Panc1 (cell line): ENCODE data around the gene CNTROB. TPM values are rescaled to one million over a fixed set of nuclear protein-coding genes. Genes with fewer than 3 reads are reported as not detected.

Experiments used
- ATAC-seq: fragments of 200-7000 bp; cut with Tn5 transposase; 2 replicates; pipeline ENCODE4 v1.9.1; 2020; ENCODE audit warnings: mild to moderate bottlenecking, moderate library complexity
- BruUV-seq: library from RNA; stranded (reverse); fragments of 400-500 nt; replicated peaks from 2 replicates; lab custom pipeline; 2021; lab: Mats Ljungman, UMichigan
- CTCF ChIA-PET: fragments of 300-600 bp; sonication (Branson Sonifier 250); formaldehyde crosslinking; loops from one replicate; lab custom pipeline; 2022; ENCODE audit warnings: antibody characterized with exemption; lab: Charles Lee
- POLR2A ChIA-PET: fragments of 300-600 bp; sonication (Branson Sonifier 250); formaldehyde crosslinking; loops from one replicate; lab custom pipeline; 2022; ENCODE audit warnings: antibody characterized with exemption; lab: Charles Lee
- DNase-seq: peaks from one replicate; pipeline ENCODE4 v3.0.0-alpha.2; 2010; ENCODE audit warnings: low read depth, low spot score
- H3K27ac ChIP-seq: 2 replicates; pipeline ENCODE4 v1.5.1; 2011; ENCODE audit warnings: mild to moderate bottlenecking, low read length, inconsistent platforms
- H3K27me3 ChIP-seq: fragments of 200-500 bp; sonication (Bioruptor generic); 2 replicates; pipeline ENCODE4 v1.6.0; 2014; ENCODE audit warnings: low read length, inconsistent platforms; ENCODE audit not compliant: control insufficient read depth, insufficient read depth
- H3K36me3 ChIP-seq: fragments of 200-500 bp; sonication (Bioruptor generic); 2 replicates; pipeline ENCODE4 v1.5.1; 2014; ENCODE audit warnings: inconsistent platforms, mild to moderate bottlenecking, low read length, moderate library complexity; ENCODE audit not compliant: control insufficient read depth, insufficient read depth
- H3K4me1 ChIP-seq: 2 replicates; pipeline ENCODE4 v1.5.1; 2011; ENCODE audit warnings: inconsistent platforms, mild to moderate bottlenecking, low read length, moderate library complexity; ENCODE audit not compliant: control insufficient read depth, insufficient read depth
- H3K4me3 ChIP-seq, 2 experiments: 2 replicates each; pipeline ENCODE4 v1.5.1; 2011 to 2012; ENCODE audit warnings: low read depth in 2 of 2, low read length in 2 of 2, mild to moderate bottlenecking in 2 of 2, inconsistent platforms in 1 of 2, moderate library complexity in 1 of 2
- H3K9me3 ChIP-seq: fragments of 200-500 bp; sonication (Bioruptor generic); 2 replicates; pipeline ENCODE4 v1.5.1; 2014; ENCODE audit warnings: low read depth, mild to moderate bottlenecking, inconsistent platforms, low read length, moderate library complexity; ENCODE audit not compliant: control insufficient read depth, insufficient read depth
- POLR2AphosphoS5 ChIP-seq: IDR thresholded peaks from 2 replicates; pipeline ENCODE4 v1.6.1; 2012; ENCODE audit warnings: mild to moderate bottlenecking, low read depth, low read length, moderate library complexity
- SIN3A ChIP-seq: IDR thresholded peaks from 2 replicates; pipeline ENCODE4 v1.6.1; 2012; ENCODE audit warnings: low read depth, mild to moderate bottlenecking, low read length, moderate library complexity, borderline replicate concordance; ENCODE audit not compliant: insufficient read depth
- TCF7L2 ChIP-seq: IDR thresholded peaks from 2 replicates; pipeline ENCODE4 v1.6.1; 2011; ENCODE audit warnings: mild to moderate bottlenecking, low read depth, low read length, inconsistent platforms
- in situ Hi-C: cut with HindIII; loops from 2 replicates; pipeline ENCODE4 v1.10.0; 2016; ENCODE audit warnings: low sequenced_read_pairs, low pct_unique_long_range_greater_than_20kb
- intact Hi-C: fragments of 100-400 bp; cut with micrococcal nuclease; formaldehyde crosslinking; loops from one replicate; pipeline ENCODE4 v1.10.0; 2022; ENCODE audit not compliant: unreplicated experiment
- total RNA-seq: library from RNA; stranded (reverse); gene quantifications from one replicate; pipeline ENCODE4 v1.2.1, GENCODE V29; 2021; ENCODE audit not compliant: unreplicated experiment
- TF ChIP-seq, protein P1 (sequence below), 2 experiments: IDR thresholded peaks; 2 replicates each; pipeline ENCODE4 v1.6.1; 2011 to 2012; ENCODE audit warnings: low read depth in 2 of 2, control low read depth in 1 of 2, low read length in 1 of 2, mild to moderate bottlenecking in 1 of 2, moderate library complexity in 1 of 2; ENCODE audit not compliant: insufficient read depth in 1 of 2
- TF ChIP-seq, protein P2 (sequence below): fragments of 450-650 bp; IDR thresholded peaks from 2 replicates; pipeline ENCODE4 v1.5.1; 2017; ENCODE audit warnings: mild to moderate bottlenecking

CNTROB gene
- total RNA-seq, 1 experiment from 2014 or later: 60.5 TPM

DNA sequence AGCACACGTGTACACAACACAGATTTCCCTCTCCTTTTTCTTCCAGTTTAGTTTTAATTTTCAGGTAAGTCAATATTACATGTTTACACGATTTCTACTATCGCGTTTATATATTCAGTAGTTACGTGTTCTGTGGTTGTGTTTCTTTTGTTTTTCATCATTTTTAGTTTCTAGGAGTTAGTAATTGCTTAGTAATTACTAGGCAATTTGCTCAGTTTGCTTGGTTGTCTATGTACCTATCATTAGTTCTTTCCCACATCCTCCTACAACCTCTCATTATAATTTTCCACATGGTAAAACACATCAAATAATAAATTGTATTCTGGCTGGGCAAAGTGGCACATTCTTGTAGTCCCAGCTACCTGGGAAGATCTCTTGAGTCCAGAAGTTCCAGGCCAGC lies 45.8 kb downstream of the CNTROB start:
- in situ Hi-C loops: no loop called here

DNA sequence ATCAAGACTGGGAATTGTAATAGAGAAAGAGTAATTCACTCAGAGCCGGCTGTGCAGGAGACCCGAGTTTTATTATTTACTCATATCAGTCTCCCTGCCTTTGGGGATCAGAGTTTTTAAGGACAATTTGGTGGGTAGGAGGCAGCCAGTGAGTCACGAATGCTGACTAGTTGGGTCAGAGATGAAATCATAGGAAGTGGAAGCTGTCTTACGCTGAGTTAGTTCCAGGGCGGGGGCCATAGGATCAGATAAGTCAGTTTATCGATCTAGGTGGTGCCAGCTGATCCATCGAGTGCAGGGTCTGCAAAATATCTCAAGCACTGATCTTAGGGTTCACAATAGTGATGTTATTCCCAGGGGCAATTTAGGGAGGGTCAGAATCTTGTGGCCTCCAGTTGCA lies 50.2 kb downstream of the CNTROB start:
- ChIA-PET CTCF (interaction anchor here (0.5 to 0.9 kb wide), 2 partner anchors 93 to 120 kb away, joined by 3 to 4 read pairs; no protein-coding TSS in a partner anchor), POLR2A (no interaction called here)
- Histone ChIP-seq H3K4me3 (no peak overlapping the region), H3K36me3 (no peaks in the 10 kb centered on the region), H3K9me3 (no peaks in the 10 kb centered on the region), H3K27ac (no peak overlapping the region), H3K4me1 (no peaks in the 10 kb centered on the region), H3K27me3 (no peaks in the 10 kb centered on the region)
- intact Hi-C loops (no loop called here), in situ Hi-C loops (no loop called here)
- TF ChIP-seq, protein P1, sequence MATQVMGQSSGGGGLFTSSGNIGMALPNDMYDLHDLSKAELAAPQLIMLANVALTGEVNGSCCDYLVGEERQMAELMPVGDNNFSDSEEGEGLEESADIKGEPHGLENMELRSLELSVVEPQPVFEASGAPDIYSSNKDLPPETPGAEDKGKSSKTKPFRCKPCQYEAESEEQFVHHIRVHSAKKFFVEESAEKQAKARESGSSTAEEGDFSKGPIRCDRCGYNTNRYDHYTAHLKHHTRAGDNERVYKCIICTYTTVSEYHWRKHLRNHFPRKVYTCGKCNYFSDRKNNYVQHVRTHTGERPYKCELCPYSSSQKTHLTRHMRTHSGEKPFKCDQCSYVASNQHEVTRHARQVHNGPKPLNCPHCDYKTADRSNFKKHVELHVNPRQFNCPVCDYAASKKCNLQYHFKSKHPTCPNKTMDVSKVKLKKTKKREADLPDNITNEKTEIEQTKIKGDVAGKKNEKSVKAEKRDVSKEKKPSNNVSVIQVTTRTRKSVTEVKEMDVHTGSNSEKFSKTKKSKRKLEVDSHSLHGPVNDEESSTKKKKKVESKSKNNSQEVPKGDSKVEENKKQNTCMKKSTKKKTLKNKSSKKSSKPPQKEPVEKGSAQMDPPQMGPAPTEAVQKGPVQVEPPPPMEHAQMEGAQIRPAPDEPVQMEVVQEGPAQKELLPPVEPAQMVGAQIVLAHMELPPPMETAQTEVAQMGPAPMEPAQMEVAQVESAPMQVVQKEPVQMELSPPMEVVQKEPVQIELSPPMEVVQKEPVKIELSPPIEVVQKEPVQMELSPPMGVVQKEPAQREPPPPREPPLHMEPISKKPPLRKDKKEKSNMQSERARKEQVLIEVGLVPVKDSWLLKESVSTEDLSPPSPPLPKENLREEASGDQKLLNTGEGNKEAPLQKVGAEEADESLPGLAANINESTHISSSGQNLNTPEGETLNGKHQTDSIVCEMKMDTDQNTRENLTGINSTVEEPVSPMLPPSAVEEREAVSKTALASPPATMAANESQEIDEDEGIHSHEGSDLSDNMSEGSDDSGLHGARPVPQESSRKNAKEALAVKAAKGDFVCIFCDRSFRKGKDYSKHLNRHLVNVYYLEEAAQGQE (IDR thresholded peaks at IDR 0.05; ENCODE audit: insufficient read depth in 1 of 2, low read depth in 2 of 2, low read length in 1 of 2): no peak
- TF ChIP-seq, protein P2, sequence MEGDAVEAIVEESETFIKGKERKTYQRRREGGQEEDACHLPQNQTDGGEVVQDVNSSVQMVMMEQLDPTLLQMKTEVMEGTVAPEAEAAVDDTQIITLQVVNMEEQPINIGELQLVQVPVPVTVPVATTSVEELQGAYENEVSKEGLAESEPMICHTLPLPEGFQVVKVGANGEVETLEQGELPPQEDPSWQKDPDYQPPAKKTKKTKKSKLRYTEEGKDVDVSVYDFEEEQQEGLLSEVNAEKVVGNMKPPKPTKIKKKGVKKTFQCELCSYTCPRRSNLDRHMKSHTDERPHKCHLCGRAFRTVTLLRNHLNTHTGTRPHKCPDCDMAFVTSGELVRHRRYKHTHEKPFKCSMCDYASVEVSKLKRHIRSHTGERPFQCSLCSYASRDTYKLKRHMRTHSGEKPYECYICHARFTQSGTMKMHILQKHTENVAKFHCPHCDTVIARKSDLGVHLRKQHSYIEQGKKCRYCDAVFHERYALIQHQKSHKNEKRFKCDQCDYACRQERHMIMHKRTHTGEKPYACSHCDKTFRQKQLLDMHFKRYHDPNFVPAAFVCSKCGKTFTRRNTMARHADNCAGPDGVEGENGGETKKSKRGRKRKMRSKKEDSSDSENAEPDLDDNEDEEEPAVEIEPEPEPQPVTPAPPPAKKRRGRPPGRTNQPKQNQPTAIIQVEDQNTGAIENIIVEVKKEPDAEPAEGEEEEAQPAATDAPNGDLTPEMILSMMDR: no peak
- no peak for TF ChIP-seq SIN3A
- TF ChIP-seq POLR2AphosphoS5: no peak
- no peak for TF ChIP-seq TCF7L2
- DNase-seq (no peak), ATAC-seq (no peak)
- BruUV-seq: no TSS peak

More for the DNA sequence above, 45.8 kb downstream of the CNTROB start:
- no peaks in the 10 kb centered on the region for H3K36me3 ChIP-seq
- no peaks in the 10 kb centered on the region for H3K4me1 ChIP-seq
- H3K27ac ChIP-seq: no peak overlapping the region
- ChIA-PET CTCF (no interaction called here), POLR2A (no interaction called here)
- ATAC-seq (no peak), DNase-seq (no peak)
- no peaks in the 10 kb centered on the region for H3K27me3 ChIP-seq
- intact Hi-C loops: no loop called here
- H3K4me3 ChIP-seq: no peak overlapping the region
- BruUV-seq: no TSS peak
- TF ChIP-seq, protein P2: no peak
- TF ChIP-seq POLR2AphosphoS5: no peak
- no peak for TF ChIP-seq TCF7L2
- no peak for TF ChIP-seq SIN3A
- TF ChIP-seq, protein P1 (IDR thresholded peaks at IDR 0.05; ENCODE audit: insufficient read depth in 1 of 2, low read depth in 2 of 2, low read length in 1 of 2): no peak
- no peaks in the 10 kb centered on the region for H3K9me3 ChIP-seq
